Smooth muscle cell (in vitro differentiated cells): ENCODE results near the gene KRT72. TPM values are rescaled to one million over a fixed set of nuclear protein-coding genes. Genes with fewer than 3 reads are reported as not detected.

ENCODE experiments used
- DNase-seq: peaks from one replicate; lab custom pipeline; 2025; ENCODE audit not compliant: unreplicated experiment; lab: John Stamatoyannopoulos, UW
- H2AFZ ChIP-seq: fragments of 200-600 bp; sonication (generic); 2 replicates; pipeline ENCODE4 v1.6.0; 2016; ENCODE audit warnings: antibody characterized with exemption, low read depth, mild to moderate bottlenecking
- H3F3A ChIP-seq: fragments of 200-600 bp; sonication (generic); 2 replicates; pipeline ENCODE4 v1.6.0; 2017; ENCODE audit warnings: antibody characterized with exemption, low read depth
- H3K27ac ChIP-seq: fragments of 200-600 bp; sonication (generic); 2 replicates; pipeline ENCODE4 v1.5.1; 2016; ENCODE audit warnings: low read depth, mild to moderate bottlenecking
- H3K27me3 ChIP-seq: fragments of 200-600 bp; sonication (generic); 2 replicates; pipeline ENCODE4 v1.6.1; 2016; ENCODE audit warnings: low read depth, mild to moderate bottlenecking
- H3K36me3 ChIP-seq: fragments of 200-600 bp; sonication (generic); 2 replicates; pipeline ENCODE4 v1.5.1; 2016; ENCODE audit warnings: low read depth
- H3K4me1 ChIP-seq: fragments of 200-600 bp; sonication (generic); 2 replicates; pipeline ENCODE4 v1.5.1; 2016; ENCODE audit warnings: low read depth
- H3K4me2 ChIP-seq: fragments of 200-600 bp; sonication (generic); 2 replicates; pipeline ENCODE4 v1.6.0; 2016; ENCODE audit warnings: mild to moderate bottlenecking
- H3K4me3 ChIP-seq: fragments of 200-600 bp; sonication (generic); 2 replicates; pipeline ENCODE4 v1.5.1; 2016; ENCODE audit warnings: mild to moderate bottlenecking
- H3K79me2 ChIP-seq: fragments of 200-600 bp; sonication (generic); 2 replicates; pipeline ENCODE4 v1.6.0; 2016; ENCODE audit warnings: low read depth, mild to moderate bottlenecking
- H3K9ac ChIP-seq: fragments of 200-600 bp; sonication (generic); 2 replicates; pipeline ENCODE4 v1.6.0; 2016; ENCODE audit warnings: low read depth
- H3K9me3 ChIP-seq: fragments of 200-600 bp; sonication (generic); replicated peaks from 2 replicates; pipeline ENCODE4 v1.5.1; 2016; ENCODE audit warnings: low read depth
- H4K20me1 ChIP-seq: fragments of 200-600 bp; sonication (generic); 2 replicates; pipeline ENCODE4 v1.6.0; 2016; ENCODE audit warnings: low read depth
- CTCF ChIP-seq: fragments of 200-600 bp; sonication (generic); IDR thresholded peaks from 2 replicates; pipeline ENCODE4 v1.5.1; 2017; ENCODE audit warnings: borderline replicate concordance, mild to moderate bottlenecking, antibody characterized with exemption; ENCODE audit not compliant: insufficient read depth, poor library complexity, severe bottlenecking
- WGBS: methylation state at CpG from one replicate; pipeline ENCODE4 v1.1.7; 2016; ENCODE audit warnings: low lambda C conversion rate; 5-methylcytosine and 5-hydroxymethylcytosine counted together
- polyA plus RNA-seq: library from polyadenylated mRNA; unstranded; fragments of >200 nt; fragmentation: Nextera tagmentation; extraction: Ambion mirVana; gene quantifications from 2 replicates; pipeline ENCODE4 v1.2.1, GENCODE V29; 2016
- total RNA-seq: library from RNA; depleted of rRNA; stranded (reverse); fragments of >200 nt; gene quantifications from 2 replicates; pipeline ENCODE4 v1.2.3, GENCODE V29; 2014

KRT72 gene
- total and polyA plus RNA-seq, 2 experiments from 2014 or later, result not detected

DNA sequence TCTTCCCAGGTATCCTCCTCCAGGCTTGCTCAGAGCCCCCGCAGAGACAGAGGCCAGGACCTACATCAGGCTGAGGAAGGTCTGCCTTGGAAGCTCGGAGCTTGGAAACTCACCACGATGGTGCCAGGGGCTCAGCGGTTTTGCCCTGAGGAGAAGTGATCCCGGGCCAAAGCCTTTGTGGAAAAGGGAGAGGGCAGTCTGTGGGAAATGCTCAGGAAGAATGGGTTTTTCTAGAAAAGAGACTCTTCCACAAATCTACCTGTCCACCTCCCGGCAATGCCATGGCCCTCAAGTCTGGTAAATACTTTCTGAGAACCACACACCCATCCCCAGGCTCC is 42.8 kb upstream of the KRT72 start:
- no peak overlapping the region for H3K4me3 ChIP-seq
- H3K4me1 ChIP-seq, result no peaks in the 10 kb centered on the region
- H2AFZ ChIP-seq, result no peak overlapping the region
- H3K27me3 ChIP-seq, result peaks cover 53% of the 10 kb centered on the region
- no peaks in the 10 kb centered on the region for H3K9me3 ChIP-seq
- H4K20me1 ChIP-seq, result no peaks in the 10 kb centered on the region
- H3K9ac ChIP-seq, result no peak overlapping the region
- H3K79me2 ChIP-seq, result no peaks in the 10 kb centered on the region
- H3F3A ChIP-seq, result no peaks in the 10 kb centered on the region
- no peak overlapping the region for H3K27ac ChIP-seq
- H3K36me3 ChIP-seq, result no peaks in the 10 kb centered on the region
- DNase-seq, result no peak
- no peak for TF ChIP-seq CTCF
- H3K4me2 ChIP-seq, result no peak overlapping the region
- 91% methylated on average over 6 of the region's 6 CpGs for WGBS

DNA sequence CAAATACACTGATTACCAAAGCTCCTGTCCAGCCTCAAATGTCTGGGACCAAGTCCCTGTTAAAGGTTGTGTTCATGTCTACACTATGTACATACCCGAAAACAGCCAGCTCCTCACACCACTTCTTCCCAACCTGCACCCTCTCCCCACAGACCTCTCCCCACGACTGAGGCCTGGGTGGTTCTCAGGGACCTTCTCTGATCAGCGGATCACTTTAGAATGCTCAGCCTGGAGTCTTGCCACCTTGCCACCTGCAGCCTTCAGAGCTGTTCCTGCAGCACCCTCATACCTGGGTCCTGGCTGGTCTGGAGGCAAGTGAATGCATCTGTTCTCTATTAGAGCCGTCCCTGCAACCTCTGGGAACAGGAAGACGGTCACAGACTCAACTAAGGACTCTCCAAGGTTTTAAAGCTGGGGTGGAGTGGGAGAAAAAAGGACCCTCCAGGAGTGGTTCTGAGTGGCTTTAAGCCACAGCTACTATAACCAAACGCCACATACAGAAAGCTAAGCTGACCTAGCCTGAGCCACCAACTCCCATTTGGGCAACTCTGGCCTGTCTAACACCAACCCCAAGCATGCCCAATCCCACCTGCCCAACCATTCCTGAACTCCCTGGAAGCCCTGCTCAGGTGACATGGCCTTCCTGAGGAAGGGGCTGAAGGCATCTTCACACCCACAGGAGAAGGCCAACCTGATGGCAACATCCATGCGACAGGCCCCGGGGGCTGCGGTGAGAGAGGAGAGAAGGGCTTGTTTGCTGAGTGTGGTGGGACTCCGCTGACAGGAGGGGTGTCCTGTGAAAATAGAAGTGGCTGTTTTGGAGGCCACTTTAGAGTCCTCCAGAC is 42.2 kb upstream of the KRT72 start:
- Histone ChIP-seq H3K79me2 (no peaks in the 10 kb centered on the region), H3K4me2 (no peak overlapping the region), H3K9me3 (no peaks in the 10 kb centered on the region), H3F3A (no peaks in the 10 kb centered on the region), H3K4me3 (no peak overlapping the region), H2AFZ (no peak overlapping the region), H3K36me3 (no peaks in the 10 kb centered on the region), H4K20me1 (no peaks in the 10 kb centered on the region), H3K27me3 (peaks cover 59% of the 10 kb centered on the region), H3K4me1 (no peaks in the 10 kb centered on the region), H3K9ac (no peak overlapping the region), H3K27ac (no peak overlapping the region)
- DNase-seq, result no peak
- 83% methylated on average over 10 of the region's 10 CpGs for WGBS
- no peak for TF ChIP-seq CTCF

GRCh38 chr12:52641468-52641867 is 40.2 kb upstream of the KRT72 start:
- Histone ChIP-seq H3K4me1 (no peaks in the 10 kb centered on the region), H3K4me2 (no peak overlapping the region), H3K9ac (no peak overlapping the region), H4K20me1 (no peaks in the 10 kb centered on the region), H3K9me3 (no peaks in the 10 kb centered on the region), H3K79me2 (no peaks in the 10 kb centered on the region), H3K27ac (no peak overlapping the region), H3K36me3 (no peaks in the 10 kb centered on the region), H3K27me3 (peaks cover 59% of the 10 kb centered on the region), H3K4me3 (no peak overlapping the region), H2AFZ (no peak overlapping the region), H3F3A (no peaks in the 10 kb centered on the region)
- no peak for DNase-seq
- 85% methylated on average over 4 of the region's 4 CpGs for WGBS
- no peak for TF ChIP-seq CTCF

DNA sequence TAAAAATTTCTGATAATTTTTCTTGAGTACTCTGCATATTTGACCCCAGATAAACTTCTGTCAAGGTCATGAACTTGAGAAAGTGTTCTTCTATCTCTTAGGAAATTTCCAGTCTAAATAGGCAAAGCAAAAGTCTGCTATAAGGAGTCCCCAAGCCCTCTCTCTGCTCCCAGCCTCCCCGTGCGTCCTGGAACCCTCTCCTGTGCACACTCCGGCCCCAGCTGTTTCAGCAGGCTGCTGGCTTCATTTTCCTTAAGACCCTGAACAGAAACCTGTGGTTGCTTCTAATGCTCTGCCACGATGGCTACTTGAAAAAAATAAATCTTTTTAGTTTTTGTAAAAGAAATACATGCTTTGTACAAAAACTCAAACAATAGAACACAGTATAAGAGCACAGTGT is 36.0 kb upstream of the KRT72 start:
- Histone ChIP-seq H3K4me2 (no peak overlapping the region), H3K9ac (no peak overlapping the region), H3K9me3 (no peaks in the 10 kb centered on the region), H3K79me2 (no peaks in the 10 kb centered on the region), H4K20me1 (no peaks in the 10 kb centered on the region), H3K4me3 (no peak overlapping the region), H3K27me3 (peaks cover 45% of the 10 kb centered on the region), H2AFZ (no peak overlapping the region), H3F3A (no peaks in the 10 kb centered on the region), H3K27ac (no peak overlapping the region), H3K4me1 (no peaks in the 10 kb centered on the region), H3K36me3 (no peaks in the 10 kb centered on the region)
- 79% methylated on average over 4 of the region's 4 CpGs for WGBS
- DNase-seq, result no peak
- TF ChIP-seq CTCF, result no peak
